Prostate gland (tissue), 2 donors: ENCODE data around the gene ZNF609.

Experiments
- CTCF ChIP-seq, 4 experiments: fragments of 200-600 bp in 2 of 4; fragments of 450-650 bp in 2 of 4; sonication (generic) in 2 of 4; IDR thresholded peaks; 1 replicate in 3 of 4; 2 replicates in 1 of 4; pipeline ENCODE4 v1.5.1; 2016 to 2019; ENCODE audit warnings: antibody characterized with exemption in 4 of 4, mild to moderate bottlenecking in 2 of 4, moderate library complexity in 2 of 4
- POLR2AphosphoS5 ChIP-seq: sonication (generic); formaldehyde crosslinking; IDR thresholded peaks from one replicate; pipeline ENCODE4 v1.6.1; 2017; ENCODE audit warnings: antibody characterized with exemption

- no peak for TF ChIP-seq CTCF (IDR thresholded peaks at IDR 0.05)
- no peak for TF ChIP-seq POLR2AphosphoS5
These were observed 257.5 kb downstream of the ZNF609 start for GRCh38 chr15:64717735-64718495.
